ENCODE results near the gene SKIDA1.

Gene SKIDA1

GRCh38 chr10:21526860-21527597 is 1.5 kb upstream of the SKIDA1 start (continued):
- no peak for TF ChIP-seq PATZ1 (CRISPR knock-in tag; IDR thresholded peaks at IDR 0.05; ENCODE audit: borderline replicate concordance)
- no peak for TF ChIP-seq CSDC2 (CRISPR knock-in tag; IDR thresholded peaks at IDR 0.05)
- TF ChIP-seq RARB (CRISPR knock-in tag; IDR thresholded peaks at IDR 0.05) = no peak
- no peak for TF ChIP-seq ZNF70 (CRISPR knock-in tag; IDR thresholded peaks at IDR 0.05)
- no peak for TF ChIP-seq PPARA (CRISPR knock-in tag; IDR thresholded peaks at IDR 0.05; ENCODE audit: borderline replicate concordance)
- TF ChIP-seq ZNF565 (CRISPR knock-in tag; conservative IDR thresholded peaks at IDR 0.05; ENCODE audit: low read depth) = no peak
- TF ChIP-seq CREB5 (CRISPR knock-in tag; IDR thresholded peaks at IDR 0.05; ENCODE audit: low read depth) = no peak
- TF ChIP-seq BACH2 (CRISPR knock-in tag; IDR thresholded peaks at IDR 0.05; ENCODE audit: borderline replicate concordance) = no peak

GRCh38 chr10:21526188-21526859 is 842 bp upstream of the SKIDA1 start:
- ATAC-seq = peak; percentile 64
- TF ChIP-seq ZNF70 (CRISPR knock-in tag; IDR thresholded peaks at IDR 0.05) = peak; percentile 77
- no peak for TF ChIP-seq ZFP3 (CRISPR knock-in tag; IDR thresholded peaks at IDR 0.05)
- TF ChIP-seq TOX (CRISPR knock-in tag; IDR thresholded peaks at IDR 0.05; ENCODE audit: borderline replicate concordance) = no peak
- TF ChIP-seq ARNTL (CRISPR knock-in tag; IDR thresholded peaks at IDR 0.05; ENCODE audit: borderline replicate concordance, low read depth) = no peak
- peak; percentile 50; the same call in 1 of the 2 replicates for TF ChIP-seq PATZ1 (CRISPR knock-in tag; IDR thresholded peaks at IDR 0.05; ENCODE audit: borderline replicate concordance)
- no peak for TF ChIP-seq BACH2 (CRISPR knock-in tag; IDR thresholded peaks at IDR 0.05; ENCODE audit: borderline replicate concordance)
- no peak for TF ChIP-seq ISL1 (CRISPR knock-in tag; IDR thresholded peaks at IDR 0.05)

GRCh38 chr10:21524526-21525366 is 736 bp downstream of the SKIDA1 start:
- TF ChIP-seq CREB5 (CRISPR knock-in tag; IDR thresholded peaks at IDR 0.05; ENCODE audit: low read depth) (no peak), ZFP3 (CRISPR knock-in tag; IDR thresholded peaks at IDR 0.05) (no peak), ZC3H10 (CRISPR knock-in tag; IDR thresholded peaks at IDR 0.05) (no peak), ZNF565 (CRISPR knock-in tag; conservative IDR thresholded peaks at IDR 0.05; ENCODE audit: low read depth) (no peak), GLIS3 (CRISPR knock-in tag; IDR thresholded peaks at IDR 0.05) (no peak), CSRNP3 (CRISPR knock-in tag; IDR thresholded peaks at IDR 0.05) (no peak), ISL1 (CRISPR knock-in tag; IDR thresholded peaks at IDR 0.05) (no peak), OSR1 (CRISPR knock-in tag; IDR thresholded peaks at IDR 0.05) (no peak), BACH2 (CRISPR knock-in tag; IDR thresholded peaks at IDR 0.05; ENCODE audit: borderline replicate concordance) (no peak), PPARA (CRISPR knock-in tag; IDR thresholded peaks at IDR 0.05; ENCODE audit: borderline replicate concordance) (no peak)
- 0 out of 3 replicates have a peak, but pooled peaks have one; percentile 0 for ATAC-seq
